Colonic mucosa (tissue), 4 donors: ENCODE results near the gene GPC1. TPM values are rescaled to one million over a fixed set of nuclear protein-coding genes. Genes with fewer than 3 reads are reported as not detected.

Experiments used
- DNase-seq: peaks from one replicate; pipeline ENCODE4 v3.0.0-alpha.2; 2020
- H3K27ac ChIP-seq: fragments of 200-600 bp; one replicate; pipeline ENCODE4 v1.8.0; 2021
- H3K27me3 ChIP-seq: fragments of 200-600 bp; one replicate; pipeline ENCODE4 v1.8.0; 2021
- H3K36me3 ChIP-seq: fragments of 200-600 bp; one replicate; pipeline ENCODE4 v1.8.0; 2021
- H3K4me1 ChIP-seq: fragments of 200-600 bp; one replicate; pipeline ENCODE4 v1.8.0; 2021; ENCODE audit warnings: mild to moderate bottlenecking
- H3K4me3 ChIP-seq: fragments of 200-600 bp; one replicate; pipeline ENCODE4 v1.8.0; 2021
- H3K9ac ChIP-seq, 2 donors: one replicate each; pipeline ENCODE4 v1.7.0; 2013; ENCODE audit warnings: control low read depth in 2 of 2, low read depth in 2 of 2, low read length in 2 of 2
- H3K9me3 ChIP-seq: fragments of 200-600 bp; one replicate; pipeline ENCODE4 v1.8.0; 2021
- CTCF ChIP-seq: fragments of 200-600 bp; IDR thresholded peaks from one replicate; pipeline ENCODE4 v1.8.0; 2022; ENCODE audit warnings: antibody characterized with exemption, mild to moderate bottlenecking
- intact Hi-C: fragments of 100-400 bp; cut with DNase I; formaldehyde crosslinking; loops from one replicate; pipeline ENCODE4 v1.14.1; 2022
- total RNA-seq, 2 donors: library from RNA; stranded (reverse); fragmentation: NEBNext Ultra II Directional in 1 of 2; extraction: Animal tissue kit (Norgen Biotek cat#: 25700) in 1 of 2; gene quantifications; one replicate each; pipeline ENCODE4 v1.2.1, GENCODE V29; 2021
- donor health status: healthy.
- donor health status: DM: no; HTN: no; CAD: no.
- donor health status: DM: no; HTN: no; CAD: no.

The GPC1 gene
- total RNA-seq, 2 donors from 2014 or later: 19.0 to 23.1 TPM

- H3K36me3 ChIP-seq: no peaks in the 10 kb centered on the region
- H3K27me3 ChIP-seq: no peaks in the 10 kb centered on the region
- intact Hi-C loops: no loop called here
- no peak for DNase-seq
- H3K4me3 ChIP-seq: no peak overlapping the region
- no peak for TF ChIP-seq CTCF
- no peak overlapping the region for H3K27ac ChIP-seq
- H3K4me1 ChIP-seq: no peaks in the 10 kb centered on the region
- no peak overlapping the region for H3K9ac ChIP-seq
- no peaks in the 10 kb centered on the region for H3K9me3 ChIP-seq
Measured at GRCh38 chr2:240507778-240508251, 72.4 kb downstream of the GPC1 start.

GRCh38 chr2:240508832-240509545, 73.5 kb downstream of the GPC1 start:
- Histone ChIP-seq H3K27me3 (no peaks in the 10 kb centered on the region), H3K36me3 (no peaks in the 10 kb centered on the region), H3K9ac (no peak overlapping the region), H3K9me3 (no peaks in the 10 kb centered on the region), H3K4me1 (no peaks in the 10 kb centered on the region), H3K4me3 (no peak overlapping the region), H3K27ac (no peak overlapping the region)
- peak; percentile 5 for DNase-seq
- no peak for TF ChIP-seq CTCF
- intact Hi-C loops: no loop called here

GRCh38 chr2:240509667-240510512, 74.4 kb downstream of the GPC1 start:
- Histone ChIP-seq H3K4me1 (no peaks in the 10 kb centered on the region), H3K9ac (no peak overlapping the region), H3K27me3 (no peaks in the 10 kb centered on the region), H3K9me3 (no peaks in the 10 kb centered on the region), H3K36me3 (no peaks in the 10 kb centered on the region), H3K27ac (no peak overlapping the region), H3K4me3 (no peak overlapping the region)
- no peak for TF ChIP-seq CTCF
- DNase-seq: peak; percentile 14
- intact Hi-C loops: loop anchor here (10.0 kb wide), 1 partner anchor 95 kb away; no protein-coding TSS in a partner anchor

GRCh38 chr2:240510513-240511210, 75.2 kb downstream of the GPC1 start:
- no peak overlapping the region for H3K4me3 ChIP-seq
- no peaks in the 10 kb centered on the region for H3K27me3 ChIP-seq
- no peaks in the 10 kb centered on the region for H3K4me1 ChIP-seq
- DNase-seq: no peak
- no peaks in the 10 kb centered on the region for H3K9me3 ChIP-seq
- H3K9ac ChIP-seq: no peak overlapping the region
- no peak overlapping the region for H3K27ac ChIP-seq
- H3K36me3 ChIP-seq: no peaks in the 10 kb centered on the region
- intact Hi-C loops: loop anchor here (10.0 kb wide), 1 partner anchor 94 kb away; no protein-coding TSS in a partner anchor
- no peak for TF ChIP-seq CTCF
